Measurements from ENCODE around the gene ZNF462.

Gene ZNF462

DNA sequence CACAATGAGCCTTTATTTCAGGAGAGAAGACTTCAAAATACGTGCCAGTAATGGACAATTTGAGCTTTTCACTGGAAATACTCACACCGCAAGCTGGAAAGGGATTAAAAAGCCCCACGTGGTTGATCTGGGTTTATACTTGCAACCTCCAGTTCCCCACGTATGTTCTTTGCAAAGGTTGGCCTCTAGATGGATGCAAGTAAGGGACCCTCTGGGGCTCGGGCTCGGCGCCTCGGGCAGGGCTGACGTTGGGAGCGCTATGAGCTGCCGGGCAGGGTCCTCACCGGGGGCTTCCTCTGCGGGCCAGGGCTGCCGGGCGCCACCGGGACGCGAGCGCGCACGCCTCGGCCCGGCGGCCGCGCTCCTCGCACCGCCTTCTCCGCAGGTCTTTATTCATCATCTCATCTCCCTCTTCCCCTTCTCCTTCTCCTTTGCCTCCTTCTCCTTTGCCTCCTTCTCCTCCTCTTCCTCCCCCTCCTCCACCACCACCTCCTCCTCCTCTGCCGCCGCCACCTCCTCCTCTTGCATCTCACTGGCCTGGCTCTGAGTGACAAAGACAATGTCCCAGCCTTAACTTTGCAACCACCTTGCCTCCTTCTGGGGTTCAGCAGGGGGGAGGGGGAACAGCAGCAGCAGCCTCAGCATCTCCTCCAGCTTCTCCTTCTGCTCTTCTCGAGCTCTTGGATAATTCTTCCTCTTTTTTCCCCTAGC lies 701 bp upstream of the ZNF462 start:
- DNase-seq: peak; percentile 52

DNA sequence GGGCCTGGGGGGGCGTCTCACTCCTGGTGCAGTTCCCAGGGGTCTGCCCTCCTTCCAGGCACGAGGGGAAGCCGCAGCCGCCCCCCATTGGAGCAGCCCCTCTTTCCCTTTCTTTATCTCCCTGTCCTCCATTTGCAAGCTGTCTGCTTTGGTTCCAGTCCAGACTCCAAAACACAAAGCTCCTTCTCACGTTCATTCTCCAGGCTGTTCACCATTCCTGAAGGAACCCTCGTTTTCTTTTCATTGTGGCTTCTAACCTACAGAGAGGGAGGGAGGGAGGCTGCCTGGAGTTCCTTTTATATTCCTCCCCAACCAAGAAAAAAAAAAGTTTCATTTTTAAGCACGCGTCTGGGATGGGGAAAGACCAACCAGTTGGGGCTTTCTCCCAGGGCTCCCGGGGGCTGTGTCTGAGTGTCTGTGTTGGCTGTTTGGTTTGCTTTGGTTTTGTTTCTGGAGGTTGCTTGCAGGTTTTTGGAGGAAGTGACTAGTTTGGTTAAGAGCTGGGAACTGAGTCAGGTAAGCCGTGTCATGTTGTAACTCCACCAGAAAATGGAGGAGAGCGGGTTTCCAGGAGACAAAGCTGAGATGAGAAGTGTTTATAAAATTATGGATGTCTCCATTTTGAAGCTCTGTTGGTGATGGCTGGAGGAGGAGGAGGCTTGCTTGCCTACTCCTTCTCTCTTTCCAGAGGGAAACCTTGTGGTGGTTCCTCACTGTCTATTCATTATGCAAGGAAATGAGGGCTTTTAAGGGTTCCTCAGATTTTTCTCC lies 1.6 kb downstream of the ZNF462 start:
- peak; percentile 3 for DNase-seq

DNA sequence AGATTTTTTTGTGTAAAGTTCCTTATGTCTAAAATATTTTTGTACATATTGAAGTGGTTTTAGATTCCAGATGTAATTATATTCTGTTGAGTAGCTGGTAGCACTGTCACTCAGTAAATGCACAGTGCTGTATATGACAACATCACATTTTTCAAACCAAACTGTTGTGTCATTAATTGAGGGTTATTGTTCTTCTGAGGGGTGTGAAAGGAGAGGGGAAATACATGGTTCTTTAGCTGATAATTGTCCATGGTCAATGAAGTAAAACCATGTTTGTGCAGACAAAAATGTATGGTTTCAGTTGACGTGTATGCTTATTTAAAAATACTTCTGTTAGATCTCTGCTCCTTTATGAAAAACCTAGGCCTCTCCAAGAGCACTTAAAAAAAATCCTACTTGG lies 3.3 kb downstream of the ZNF462 start:
- DNase-seq: no peak

DNA sequence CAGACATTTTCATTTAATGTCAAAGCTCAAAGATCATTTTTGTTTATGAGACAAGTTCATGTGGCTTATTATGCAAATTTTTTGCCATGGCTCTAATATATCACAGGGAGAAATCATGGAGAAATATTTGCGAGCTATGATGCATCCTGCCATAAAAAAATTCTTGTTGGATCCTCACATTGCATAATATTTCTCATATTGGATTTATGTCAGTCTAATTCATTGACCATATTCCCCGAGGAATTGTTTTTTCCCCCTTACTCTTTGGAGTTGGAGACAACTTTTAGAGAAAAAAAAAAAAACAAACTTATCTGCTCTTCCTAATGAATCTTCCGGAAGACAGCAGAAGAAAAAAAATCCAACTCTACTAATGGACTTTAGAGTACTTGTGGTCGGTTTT lies 4.3 kb downstream of the ZNF462 start:
- DNase-seq: no peak

DNA sequence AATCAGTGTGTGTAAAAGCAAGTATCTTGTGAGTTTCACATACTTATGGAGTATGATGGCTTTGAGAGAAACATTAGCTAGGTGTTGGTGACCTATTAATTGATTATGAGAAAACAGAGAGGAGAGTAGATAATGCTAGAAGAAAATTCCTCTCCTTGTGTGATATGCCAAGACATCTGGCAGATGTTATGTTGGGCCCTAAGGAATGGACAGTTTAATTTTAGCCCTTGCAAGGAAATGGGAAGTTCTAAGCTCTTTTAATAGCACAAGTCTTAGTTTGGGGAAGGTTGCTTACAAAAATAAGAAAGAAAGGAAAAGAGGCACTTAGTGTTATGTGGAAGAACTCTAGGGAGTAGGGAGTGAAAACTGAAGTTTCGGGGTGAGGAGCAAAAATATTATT lies 5.1 kb downstream of the ZNF462 start:
- DNase-seq: no peak

DNA sequence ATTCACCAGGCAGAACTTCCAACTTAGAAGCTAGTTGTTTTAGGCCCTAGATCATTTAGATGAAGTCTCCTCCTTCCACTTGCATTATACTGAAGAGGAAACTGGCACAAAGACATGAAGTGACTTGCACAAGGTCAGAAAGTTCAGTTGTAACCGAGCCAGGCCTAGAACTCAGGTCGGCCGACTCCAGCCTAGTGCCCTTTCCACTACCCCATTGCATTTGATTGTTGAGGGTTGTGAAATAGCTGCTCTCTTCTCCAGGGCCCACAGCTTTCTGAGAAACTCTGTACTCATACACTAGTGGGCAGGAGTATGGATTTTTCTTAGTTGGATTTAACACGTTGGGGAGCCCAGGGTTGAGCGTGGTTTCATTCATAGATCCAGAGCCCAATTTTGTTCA lies 5.6 kb downstream of the ZNF462 start:
- DNase-seq: no peak

DNA sequence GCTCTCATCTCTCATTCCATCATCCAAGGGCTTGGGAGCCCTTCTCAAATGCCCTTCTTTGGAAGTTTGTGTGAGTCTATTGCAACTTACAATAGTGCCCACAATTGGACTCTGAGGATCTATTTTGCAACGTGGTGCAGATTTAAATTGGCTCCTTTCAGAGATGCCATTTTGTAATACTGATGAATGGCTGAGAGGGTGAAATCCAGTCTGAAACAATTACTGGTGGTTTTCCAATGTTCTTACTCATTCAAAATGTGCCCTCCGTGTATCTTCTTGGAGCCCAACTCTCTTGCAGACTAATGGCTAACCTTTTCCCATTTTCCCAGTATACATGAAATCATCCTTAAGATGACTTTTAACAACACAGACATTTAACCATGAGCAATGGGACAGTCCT lies 6.1 kb downstream of the ZNF462 start:
- DNase-seq: no peak

DNA sequence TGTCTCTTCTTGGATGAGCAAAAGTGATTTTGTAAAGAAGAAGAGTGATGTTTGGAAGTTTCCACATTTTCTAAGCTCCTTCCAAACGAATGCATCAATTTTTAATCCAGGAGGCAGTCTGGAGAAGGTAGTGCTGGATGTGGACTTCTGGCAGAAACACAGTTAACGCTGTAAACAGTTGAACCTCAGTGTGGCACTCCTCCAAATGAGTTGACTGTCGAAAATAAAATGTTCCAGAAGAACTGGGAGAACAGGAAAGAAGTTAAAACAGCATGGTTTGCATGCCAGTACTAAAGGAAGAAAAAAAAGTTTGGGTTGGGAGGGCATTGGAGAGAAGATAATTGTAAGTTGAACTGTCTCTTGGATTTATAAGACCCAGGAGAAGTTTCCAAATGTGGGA lies 6.5 kb downstream of the ZNF462 start:
- no peak for DNase-seq

DNA sequence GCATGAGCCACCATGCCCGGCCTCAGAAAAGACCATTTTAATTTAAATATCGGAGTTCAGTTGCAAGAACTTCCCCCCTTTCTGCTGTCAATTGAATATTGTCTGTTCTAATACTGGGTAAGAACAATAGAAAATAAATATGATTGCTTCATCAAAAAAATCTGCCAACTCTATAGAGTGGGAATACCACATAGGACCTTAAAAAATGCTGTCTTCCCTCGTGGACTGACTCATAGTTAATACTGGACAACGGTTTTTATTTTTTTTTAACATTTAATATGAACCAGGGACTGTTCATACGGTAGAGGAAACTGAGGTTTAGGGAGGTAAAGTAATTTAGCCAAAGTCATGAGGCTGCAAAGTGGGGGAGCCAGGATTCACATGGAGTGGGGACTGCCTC lies 9.7 kb downstream of the ZNF462 start:
- no peak for DNase-seq

DNA sequence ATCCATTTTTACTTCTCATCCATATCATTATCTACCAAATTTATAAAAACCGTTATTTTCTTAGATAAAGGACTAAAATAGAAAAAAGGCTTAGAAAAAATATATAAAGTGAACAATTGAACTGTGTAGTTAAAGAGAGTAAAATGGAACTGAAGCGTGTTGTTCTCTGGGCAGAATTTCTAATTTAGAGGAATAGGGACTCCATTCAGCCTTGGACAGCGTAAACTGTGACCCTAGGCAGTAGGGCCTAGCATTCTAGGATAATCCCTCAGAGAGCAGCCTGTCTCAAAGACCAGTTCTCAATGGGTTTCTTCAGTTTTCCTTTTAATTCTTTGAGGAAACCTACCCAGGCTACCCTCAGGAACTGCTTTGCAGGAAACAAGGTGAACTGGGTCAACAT lies 11.1 kb downstream of the ZNF462 start:
- DNase-seq: no peak

DNA sequence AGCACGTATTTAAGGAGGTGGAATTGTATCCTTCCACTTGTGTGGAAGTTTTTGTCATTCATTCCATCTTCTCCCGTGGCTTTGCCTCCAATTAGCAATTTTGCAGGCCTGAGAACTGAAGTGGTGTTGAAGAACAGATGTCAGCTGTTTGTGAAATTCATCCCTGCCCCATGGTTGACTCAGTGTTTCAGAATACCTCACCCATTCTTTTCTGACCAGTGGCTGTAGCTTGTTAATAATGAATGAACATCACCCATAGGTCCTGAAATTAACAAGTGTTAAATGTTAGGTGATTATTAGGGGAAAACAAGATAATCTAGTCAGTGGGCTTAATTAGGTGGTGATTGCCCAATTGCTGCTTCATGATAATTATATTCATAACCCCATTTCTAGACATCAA lies 11.7 kb downstream of the ZNF462 start:
- no peak for DNase-seq

DNA sequence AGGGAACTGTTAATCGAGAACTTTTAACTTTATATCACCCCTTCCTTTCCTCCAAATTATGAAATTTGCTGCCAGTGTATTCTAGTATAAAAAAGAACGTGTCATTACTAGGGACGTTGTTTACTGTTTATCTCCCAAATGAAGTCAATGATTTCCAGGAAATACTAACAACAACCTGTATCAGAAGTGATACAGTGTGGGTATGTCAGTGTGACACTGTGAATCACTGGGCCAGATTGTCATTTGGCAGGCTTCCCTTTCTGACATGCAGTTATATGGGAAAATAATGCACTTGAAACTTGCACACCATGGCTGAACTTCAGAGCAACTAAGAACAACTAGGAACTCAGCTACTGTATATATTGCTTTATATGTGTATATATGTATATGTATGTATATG lies 12.6 kb downstream of the ZNF462 start:
- DNase-seq: no peak

DNA sequence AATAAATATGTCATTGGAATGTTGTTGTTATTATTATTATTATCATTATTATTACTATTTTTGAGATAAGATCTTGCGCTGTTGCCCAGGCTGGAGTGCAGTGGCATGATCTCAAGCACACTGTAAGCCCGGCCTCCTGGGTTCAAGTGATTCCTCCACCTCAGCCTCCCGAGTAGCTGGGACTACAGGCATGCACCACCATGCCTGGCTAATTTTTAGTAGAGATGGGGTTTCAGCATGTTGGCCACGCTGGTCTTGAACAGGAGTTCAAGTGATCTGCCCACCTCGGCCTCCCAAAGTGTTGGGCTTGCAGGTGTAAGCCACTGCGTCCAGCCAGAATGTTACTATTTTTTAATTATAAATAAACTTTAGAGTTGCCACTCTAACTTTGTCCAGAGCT lies 14.4 kb downstream of the ZNF462 start:
- DNase-seq: no peak

DNA sequence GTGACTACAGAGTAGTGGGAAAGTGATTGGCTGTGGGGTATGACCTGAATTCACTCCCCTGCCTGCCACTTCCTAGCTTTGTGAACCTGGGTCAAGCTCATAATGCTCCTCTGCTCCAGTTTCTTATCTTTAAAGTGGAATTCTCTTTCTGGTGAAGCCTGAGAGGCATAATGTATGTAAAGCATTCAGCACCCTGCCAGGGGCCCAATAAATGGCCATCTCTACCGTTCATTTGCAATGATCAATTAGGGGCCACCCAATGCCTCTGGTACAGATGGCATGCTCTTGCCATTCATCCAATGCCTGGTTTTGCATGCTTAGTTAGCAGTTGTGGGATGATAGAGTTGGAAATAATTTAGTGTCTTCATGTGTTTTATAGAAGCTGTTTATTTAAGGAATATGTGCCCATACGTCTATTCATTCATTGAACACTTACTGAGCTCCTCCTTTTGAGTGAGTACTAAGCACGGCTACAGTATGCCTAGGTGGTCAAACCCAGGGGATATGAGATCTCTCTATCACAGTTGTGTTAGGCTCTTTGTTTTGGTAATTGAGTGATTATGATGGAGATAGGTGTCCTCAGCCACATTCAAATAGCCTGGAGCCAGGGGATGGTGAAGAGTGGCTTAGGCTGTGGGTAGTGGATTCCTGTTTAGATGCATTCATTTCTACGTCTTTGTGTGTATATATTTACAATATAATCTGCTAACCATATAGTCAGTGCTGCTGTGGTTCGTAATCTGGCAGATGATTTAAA lies 15.3 kb downstream of the ZNF462 start:
- DNase-seq: peak; percentile 2

DNA sequence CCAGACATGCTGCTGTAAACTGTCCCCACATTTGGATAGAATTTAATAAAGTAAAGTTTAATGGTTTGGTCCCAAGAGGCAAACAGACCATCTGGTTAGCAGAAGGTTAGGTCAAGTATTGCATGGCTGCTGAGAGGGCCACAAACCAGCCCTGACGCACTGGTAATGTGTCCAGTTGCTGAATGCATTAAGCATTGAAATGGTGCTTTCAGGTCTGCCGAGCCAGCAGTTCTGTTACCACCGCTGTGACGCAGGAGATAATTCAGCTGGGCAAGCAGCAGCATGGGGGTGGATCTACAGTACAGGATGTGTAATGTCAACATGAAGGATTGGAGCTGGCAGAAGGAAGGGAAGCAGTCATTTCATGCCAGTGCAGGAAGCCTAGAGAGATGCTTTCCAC lies 16.0 kb downstream of the ZNF462 start:
- peak; percentile 45 for DNase-seq

DNA sequence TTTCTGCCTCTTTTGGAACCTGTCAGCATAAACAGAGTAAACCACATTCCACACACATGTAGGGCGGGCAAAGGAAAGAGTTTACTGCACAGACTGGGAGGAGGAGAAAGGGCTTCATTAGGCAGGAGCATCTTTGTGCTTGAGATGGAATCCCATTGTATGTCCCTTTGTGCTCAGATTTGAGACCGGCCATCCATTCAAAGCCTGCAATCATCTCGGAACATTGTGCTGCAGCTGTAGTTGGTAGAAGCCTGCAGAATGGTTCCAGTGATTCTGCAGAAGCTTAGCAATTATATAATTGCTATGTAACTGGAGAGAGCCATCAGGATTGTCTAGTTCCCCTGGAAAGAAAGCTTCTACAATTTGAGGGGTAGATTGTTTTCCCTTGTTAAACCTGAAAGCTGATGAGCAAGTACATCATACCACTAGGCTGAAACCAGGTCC lies 16.5 kb downstream of the ZNF462 start:
- peak; percentile 9 for DNase-seq

DNA sequence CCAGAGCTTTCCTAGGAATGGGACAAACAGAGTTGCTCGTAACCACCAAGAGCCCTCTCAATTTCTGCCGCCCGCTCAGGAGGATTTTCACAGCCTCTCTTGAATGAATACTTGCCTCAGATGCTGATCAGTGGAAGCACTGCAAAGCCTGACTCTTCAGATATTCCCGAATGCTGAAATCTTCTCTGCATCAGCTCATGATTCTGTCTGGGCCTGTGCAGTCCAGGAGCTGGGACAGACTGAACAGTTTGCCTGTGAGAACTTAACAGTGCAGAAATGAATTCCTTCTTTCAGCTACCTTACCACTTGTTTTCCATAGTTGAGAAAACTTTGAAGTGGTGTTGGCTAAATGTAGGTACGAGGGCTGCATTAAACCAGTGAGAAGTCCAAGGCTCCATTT lies 17.1 kb downstream of the ZNF462 start:
- DNase-seq: no peak

DNA sequence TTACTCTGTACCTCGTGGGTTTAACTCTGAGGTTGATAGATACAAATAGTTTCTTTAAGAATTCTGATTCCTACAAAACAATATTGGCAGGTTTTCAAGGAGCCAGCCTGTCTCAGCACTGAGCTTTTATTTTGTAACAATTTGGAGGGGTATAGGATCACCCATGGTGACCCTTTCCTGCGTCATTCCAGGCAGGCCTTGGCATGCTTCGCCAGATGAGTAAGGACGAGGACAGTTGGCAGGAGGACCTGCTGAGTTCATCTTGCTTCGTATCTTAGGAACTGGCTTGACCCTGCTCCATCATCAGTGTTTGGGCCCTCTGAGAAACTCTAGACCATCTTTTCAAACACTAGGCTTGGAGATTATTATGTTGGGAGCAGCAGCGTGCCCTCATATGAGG lies 17.9 kb downstream of the ZNF462 start:
- no peak for DNase-seq

DNA sequence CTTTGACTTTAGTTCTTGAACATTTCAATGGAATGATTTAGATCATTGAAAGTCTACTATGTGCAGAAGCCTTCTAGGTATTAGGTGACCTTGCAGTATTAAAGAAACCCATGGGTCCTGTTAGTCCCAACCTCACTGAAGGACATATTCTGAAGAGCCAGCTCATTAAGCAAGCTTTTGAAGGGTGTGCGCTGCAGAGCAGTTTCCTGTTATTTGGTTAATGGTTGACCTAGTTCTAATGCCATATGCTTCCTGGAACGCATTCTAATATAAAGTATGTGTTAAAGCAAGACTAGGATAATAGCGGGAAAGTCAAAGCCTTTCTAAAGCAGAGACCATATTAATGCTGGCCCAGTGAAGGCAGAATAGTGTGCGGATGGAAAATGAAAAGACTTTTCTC lies 20.1 kb downstream of the ZNF462 start:
- no peak for DNase-seq

DNA sequence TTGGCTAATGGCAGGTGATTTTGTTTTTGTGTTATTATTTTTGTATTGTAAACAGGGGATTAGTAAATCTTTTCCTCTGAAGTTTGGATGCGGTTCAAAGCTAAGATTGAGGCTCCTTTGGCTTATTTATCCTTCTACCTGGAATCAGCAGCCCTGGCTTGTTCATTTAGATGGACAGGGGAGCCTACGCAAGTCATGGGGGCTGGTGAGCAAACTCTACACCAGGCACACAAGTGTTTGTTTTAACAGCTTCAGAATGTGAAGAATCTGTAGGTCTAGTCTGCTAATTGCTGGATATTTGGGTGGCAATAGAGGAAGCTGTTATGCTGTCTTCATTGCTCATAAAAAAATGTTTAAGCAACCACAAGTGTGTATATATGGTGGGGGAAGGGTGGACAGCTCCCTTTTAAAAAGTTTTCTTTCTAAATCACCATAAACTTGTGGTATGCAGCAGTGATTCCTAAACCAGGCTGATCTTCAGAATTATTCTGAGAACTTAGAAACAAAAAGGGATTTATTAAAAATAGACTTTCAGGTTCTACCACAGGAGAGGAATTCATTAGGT lies 20.7 kb downstream of the ZNF462 start:
- no peak for DNase-seq

DNA sequence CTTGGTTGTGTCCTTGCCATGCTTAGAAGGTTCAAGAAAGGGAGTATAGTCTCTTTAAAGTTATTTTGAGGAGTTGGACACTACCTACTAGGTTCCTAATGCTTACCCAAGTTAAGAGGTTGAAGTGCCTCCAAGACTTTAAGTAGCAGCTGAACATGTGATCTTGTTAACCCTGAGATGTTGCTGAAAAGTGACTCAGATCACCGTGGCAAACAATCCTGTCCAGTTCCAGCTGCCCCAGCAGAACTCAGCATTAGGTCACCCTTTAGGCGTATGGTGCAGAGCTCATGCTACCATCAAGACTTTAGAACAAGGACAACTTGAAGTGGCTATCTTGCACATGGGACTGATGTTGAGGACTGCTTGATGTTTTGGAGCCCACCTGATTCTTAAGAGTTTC lies 22.5 kb downstream of the ZNF462 start:
- no peak for DNase-seq

DNA sequence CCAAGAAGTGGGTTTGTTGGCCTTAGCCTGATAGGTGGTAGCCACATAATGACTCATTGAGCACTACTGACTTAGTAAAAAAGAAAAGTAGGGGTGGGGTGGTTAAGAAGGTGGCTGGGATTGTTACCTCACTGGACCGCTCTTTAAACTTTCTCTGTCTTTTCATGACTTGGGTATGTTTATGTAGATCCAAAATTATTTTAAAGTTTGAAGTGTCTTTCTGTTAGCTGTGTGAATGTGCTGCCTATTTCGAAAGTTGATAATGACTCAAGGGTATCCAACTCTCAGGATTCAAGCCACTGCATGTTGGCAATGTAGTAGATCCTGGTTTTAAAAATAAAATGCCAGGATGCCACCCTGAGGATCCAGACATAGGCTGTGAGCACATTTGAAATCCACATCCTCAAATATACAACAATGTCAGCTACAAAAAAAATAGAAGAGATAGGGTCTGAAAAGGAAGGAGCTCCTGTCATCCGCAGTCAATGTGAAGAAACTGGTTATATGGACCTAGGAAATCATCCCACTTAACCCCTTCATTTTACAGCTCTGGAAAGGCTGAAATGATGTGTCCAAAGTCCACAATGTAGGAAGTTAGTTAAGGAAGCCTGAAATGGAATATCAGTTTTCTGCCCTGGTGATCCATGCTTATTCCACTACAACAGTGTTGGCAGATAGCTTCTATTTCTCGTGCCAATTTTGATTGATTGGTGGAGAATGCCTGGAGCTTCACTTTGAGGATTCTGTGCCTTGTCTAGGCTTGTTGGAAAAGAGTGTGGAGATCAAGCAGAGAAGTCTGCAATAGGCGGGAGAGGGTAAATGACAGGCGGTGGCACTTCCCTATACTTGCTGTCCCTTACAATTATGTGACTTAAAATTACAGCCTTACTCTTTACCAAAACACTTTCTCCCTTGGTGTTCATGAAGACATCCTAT lies 23.4 kb downstream of the ZNF462 start:
- no peak for DNase-seq

Data from NCI-H1436 (cell line).